Astrocyte (in vitro differentiated cells and primary cell): ENCODE data around the gene TSPAN17. TPM values are rescaled to one million over a fixed set of nuclear protein-coding genes. Genes with fewer than 3 reads are reported as not detected.
A peak's percentile ranks its signal among the peaks of the same experiment; 100 is the strongest.

Source experiments
- DNase-seq: peaks from one replicate; pipeline ENCODE4 v3.0.0-alpha.2; 2010; ENCODE audit warnings: low read depth
- FAIRE-seq: peaks from 2 replicates; lab custom pipeline; 2011; peaks lifted over from hg19 to GRCh38; lab: Jason Lieb, UNC
- H2AFZ ChIP-seq: 2 replicates; pipeline ENCODE4 v1.6.0; 2012; ENCODE audit warnings: low read depth, low read length, inconsistent platforms
- H3K27ac ChIP-seq: 2 replicates; pipeline ENCODE4 v1.5.1; 2011; ENCODE audit warnings: low read depth, low read length, inconsistent platforms
- H3K27me3 ChIP-seq: 2 replicates; pipeline ENCODE4 v1.6.0; 2011; ENCODE audit warnings: low read length, inconsistent platforms; ENCODE audit not compliant: insufficient read depth
- H3K36me3 ChIP-seq: 2 replicates; pipeline ENCODE4 v1.5.1; 2011; ENCODE audit warnings: low read length, inconsistent platforms; ENCODE audit not compliant: insufficient read depth
- H3K4me1 ChIP-seq: 2 replicates; pipeline ENCODE4 v1.5.1; 2011; ENCODE audit warnings: low read length, inconsistent platforms; ENCODE audit not compliant: insufficient read depth
- H3K4me2 ChIP-seq: 2 replicates; pipeline ENCODE4 v1.6.0; 2012; ENCODE audit warnings: low read length, inconsistent platforms
- H3K4me3 ChIP-seq: 2 replicates; pipeline ENCODE4 v1.5.1; 2011; ENCODE audit warnings: low read depth, mild to moderate bottlenecking, low read length, inconsistent platforms; ENCODE audit not compliant: insufficient read depth
- H3K79me2 ChIP-seq: 2 replicates; pipeline ENCODE4 v1.6.0; 2012; ENCODE audit warnings: mild to moderate bottlenecking, low read length, inconsistent platforms; ENCODE audit not compliant: insufficient read depth
- H3K9ac ChIP-seq: 2 replicates; pipeline ENCODE4 v1.6.0; 2012; ENCODE audit warnings: mild to moderate bottlenecking, low read length, inconsistent platforms
- H3K9me3 ChIP-seq: 2 replicates; pipeline ENCODE4 v1.5.1; 2012; ENCODE audit warnings: low read depth, mild to moderate bottlenecking, low read length, inconsistent platforms; ENCODE audit not compliant: insufficient read depth
- H4K20me1 ChIP-seq: 2 replicates; pipeline ENCODE4 v1.6.0; 2012; ENCODE audit warnings: low read length, inconsistent platforms; ENCODE audit not compliant: insufficient read depth
- H3K27ac Mint-ChIP-seq: one replicate; pipeline ENCODE4 v1.8.0; 2021; ENCODE audit warnings: mild to moderate bottlenecking, mixed read lengths; ENCODE audit not compliant: unreplicated experiment
- H3K27me3 Mint-ChIP-seq: one replicate; pipeline ENCODE4 v1.8.0; 2021; ENCODE audit warnings: low read depth, mixed read lengths; ENCODE audit not compliant: unreplicated experiment
- H3K36me3 Mint-ChIP-seq: one replicate; pipeline ENCODE4 v1.8.0; 2021; ENCODE audit warnings: low read depth, mixed read lengths; ENCODE audit not compliant: unreplicated experiment
- H3K4me1 Mint-ChIP-seq: one replicate; pipeline ENCODE4 v1.8.0; 2021; ENCODE audit warnings: low read depth, mixed read lengths; ENCODE audit not compliant: unreplicated experiment
- H3K4me3 Mint-ChIP-seq: one replicate; pipeline ENCODE4 v1.8.0; 2021; ENCODE audit warnings: mild to moderate bottlenecking, moderate library complexity, mixed read lengths; ENCODE audit not compliant: unreplicated experiment
- H3K9me3 Mint-ChIP-seq: one replicate; pipeline ENCODE4 v1.8.0; 2021; ENCODE audit warnings: mild to moderate bottlenecking, mixed read lengths; ENCODE audit not compliant: unreplicated experiment
- EZH2 ChIP-seq: IDR thresholded peaks from 2 replicates; pipeline ENCODE4 v1.6.1; 2012; ENCODE audit warnings: mild to moderate bottlenecking, low read length, inconsistent platforms; ENCODE audit not compliant: insufficient read depth
- total RNA-seq: library from RNA; stranded (reverse); gene quantifications from 2 replicates; pipeline ENCODE4 v1.2.1, GENCODE V29; 2021
- TF ChIP-seq, protein P1 (sequence below): IDR thresholded peaks from 2 replicates; pipeline ENCODE4 v1.5.1; 2011; ENCODE audit warnings: low read depth, mild to moderate bottlenecking, inconsistent platforms, low read length, moderate library complexity; ENCODE audit not compliant: insufficient read depth

TSPAN17 gene
- total RNA-seq, 1 donor from 2014 or later = 56.5 TPM

DNA sequence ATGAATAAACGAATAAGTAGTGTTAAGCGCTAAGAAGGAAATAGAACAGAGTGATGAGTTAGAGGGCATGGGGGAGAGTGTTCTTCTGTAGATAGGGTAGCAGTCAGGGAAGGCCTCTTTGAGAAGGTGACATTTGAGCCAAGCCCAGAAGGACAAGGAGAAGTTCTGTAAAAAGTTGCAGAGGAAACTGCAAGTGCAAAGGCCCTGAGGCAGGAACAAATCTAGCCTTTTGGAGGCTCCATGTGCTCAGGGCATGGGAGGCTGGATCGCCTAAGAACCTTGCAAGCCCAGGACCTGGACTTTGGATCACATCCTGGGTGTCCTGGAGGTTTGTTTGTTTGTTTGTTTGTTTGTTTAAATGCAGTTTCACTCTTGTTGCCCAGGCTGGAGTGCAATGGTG lies 8.8 kb upstream of the TSPAN17 start:
- Histone ChIP-seq H3K4me3 (no peak overlapping the region), H3K4me2 (no peak overlapping the region), H3K27ac (no peak overlapping the region), H3K9ac (no peak overlapping the region), H3K79me2 (no peaks in the 10 kb centered on the region), H2AFZ (no peak overlapping the region), H3K36me3 (no peaks in the 10 kb centered on the region), H3K4me1 (no peaks in the 10 kb centered on the region), H3K27me3 (peaks cover 22% of the 10 kb centered on the region), H4K20me1 (peaks cover 3% of the 10 kb centered on the region), H3K9me3 (no peaks in the 10 kb centered on the region)
- Mint-ChIP-seq H3K4me1 (no peaks in the 10 kb centered on the region), H3K36me3 (no peaks in the 10 kb centered on the region), H3K27ac (no peak overlapping the region), H3K4me3 (no peak overlapping the region), H3K27me3 (peaks cover 61% of the 10 kb centered on the region), H3K9me3 (peaks cover 7% of the 10 kb centered on the region)
- TF ChIP-seq EZH2 = no peak
- TF ChIP-seq, protein P1, sequence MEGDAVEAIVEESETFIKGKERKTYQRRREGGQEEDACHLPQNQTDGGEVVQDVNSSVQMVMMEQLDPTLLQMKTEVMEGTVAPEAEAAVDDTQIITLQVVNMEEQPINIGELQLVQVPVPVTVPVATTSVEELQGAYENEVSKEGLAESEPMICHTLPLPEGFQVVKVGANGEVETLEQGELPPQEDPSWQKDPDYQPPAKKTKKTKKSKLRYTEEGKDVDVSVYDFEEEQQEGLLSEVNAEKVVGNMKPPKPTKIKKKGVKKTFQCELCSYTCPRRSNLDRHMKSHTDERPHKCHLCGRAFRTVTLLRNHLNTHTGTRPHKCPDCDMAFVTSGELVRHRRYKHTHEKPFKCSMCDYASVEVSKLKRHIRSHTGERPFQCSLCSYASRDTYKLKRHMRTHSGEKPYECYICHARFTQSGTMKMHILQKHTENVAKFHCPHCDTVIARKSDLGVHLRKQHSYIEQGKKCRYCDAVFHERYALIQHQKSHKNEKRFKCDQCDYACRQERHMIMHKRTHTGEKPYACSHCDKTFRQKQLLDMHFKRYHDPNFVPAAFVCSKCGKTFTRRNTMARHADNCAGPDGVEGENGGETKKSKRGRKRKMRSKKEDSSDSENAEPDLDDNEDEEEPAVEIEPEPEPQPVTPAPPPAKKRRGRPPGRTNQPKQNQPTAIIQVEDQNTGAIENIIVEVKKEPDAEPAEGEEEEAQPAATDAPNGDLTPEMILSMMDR = no peak
- no peak for DNase-seq
- no peak for FAIRE-seq

GRCh38 chr5:176639208-176639607 lies 8.1 kb upstream of the TSPAN17 start:
- Histone ChIP-seq H3K27me3 (peaks cover 14% of the 10 kb centered on the region), H3K27ac (no peak overlapping the region), H3K79me2 (no peaks in the 10 kb centered on the region), H3K4me2 (no peak overlapping the region), H2AFZ (no peak overlapping the region), H3K4me3 (no peak overlapping the region), H3K9ac (no peak overlapping the region), H3K9me3 (no peaks in the 10 kb centered on the region), H4K20me1 (no peaks in the 10 kb centered on the region), H3K4me1 (no peaks in the 10 kb centered on the region), H3K36me3 (no peaks in the 10 kb centered on the region)
- DNase-seq (no peak), FAIRE-seq (no peak)
- no peak for TF ChIP-seq EZH2
- TF ChIP-seq, protein P1 = no peak
- Mint-ChIP-seq H3K4me1 (no peaks in the 10 kb centered on the region), H3K4me3 (no peak overlapping the region), H3K36me3 (no peaks in the 10 kb centered on the region), H3K27me3 (peaks cover 57% of the 10 kb centered on the region), H3K27ac (peak overlapping the region; percentile 55), H3K9me3 (peaks cover 7% of the 10 kb centered on the region)

- Histone ChIP-seq H3K79me2 (no peaks in the 10 kb centered on the region), H3K36me3 (no peaks in the 10 kb centered on the region), H2AFZ (no peak overlapping the region), H3K27ac (no peak overlapping the region), H3K9me3 (no peaks in the 10 kb centered on the region), H3K27me3 (peaks cover 12% of the 10 kb centered on the region), H3K4me2 (no peak overlapping the region), H3K4me1 (no peaks in the 10 kb centered on the region), H4K20me1 (no peaks in the 10 kb centered on the region), H3K4me3 (no peak overlapping the region), H3K9ac (no peak overlapping the region)
- TF ChIP-seq, protein P1 = no peak
- no peak for TF ChIP-seq EZH2
- DNase-seq = no peak
- Mint-ChIP-seq H3K9me3 (peaks cover 7% of the 10 kb centered on the region), H3K4me3 (no peak overlapping the region), H3K27me3 (peaks cover 52% of the 10 kb centered on the region), H3K27ac (no peak overlapping the region), H3K4me1 (no peaks in the 10 kb centered on the region), H3K36me3 (no peaks in the 10 kb centered on the region)
- no peak for FAIRE-seq
Observed at GRCh38 chr5:176639981-176640380, 7.3 kb upstream of the TSPAN17 start.
